HCT116 (cell line): ENCODE data around the gene ERI2. TPM values are rescaled to one million over a fixed set of nuclear protein-coding genes. Genes with fewer than 3 reads are reported as not detected.

Source experiments
- ATAC-seq: fragments of 200-7000 bp; cut with Tn5 transposase; 2 replicates; pipeline ENCODE4 v1.9.1; 2020; ENCODE audit warnings: mild to moderate bottlenecking, moderate library complexity
- BruUV-seq: library from RNA; stranded (reverse); fragments of 400-500 nt; replicated peaks from 2 replicates; lab custom pipeline; 2021; lab: Mats Ljungman, UMichigan
- CTCF ChIA-PET: fragments of 300-600 bp; sonication (Branson Sonifier 250); formaldehyde crosslinking; loops from one replicate; lab custom pipeline; 2021; ENCODE audit warnings: antibody characterized with exemption; lab: Charles Lee
- POLR2A ChIA-PET: fragments of 300-600, 350-600 bp; sonication (Branson Sonifier 250); formaldehyde crosslinking; loops from one replicate; lab custom pipeline; 2021; ENCODE audit warnings: antibody characterized with exemption; lab: Charles Lee
- RAD21 ChIA-PET, 2 experiments: fragments of 300-600 bp; sonication (Branson Sonifier 250); formaldehyde crosslinking; loops; one replicate each; lab custom pipeline; 2023; ENCODE audit warnings: low total read pairs in 2 of 2; ENCODE audit not compliant: uncharacterized antibody in 2 of 2, unreplicated experiment in 2 of 2, low non-redundant PET in 1 of 2; lab: Charles Lee
- DNase-seq: peaks from one replicate; pipeline ENCODE4 v3.0.0-alpha.2; 2010; ENCODE audit warnings: low read depth, low spot score
- H2AFZ ChIP-seq: fragments of 200-600 bp; shearing (Covaris generic), sonication (generic); 2 replicates; pipeline ENCODE4 v1.6.1; 2017; ENCODE audit warnings: low read depth, mixed run types, mixed read lengths, antibody characterized with exemption, low read length; ENCODE audit not compliant: poor library complexity, severe bottlenecking
- H3K27ac ChIP-seq: 2 replicates; pipeline ENCODE4 v1.5.1; 2012; ENCODE audit warnings: low read depth, low read length
- H3K27me3 ChIP-seq: fragments of 200-600 bp; sonication (generic); 2 replicates; pipeline ENCODE4 v1.6.1; 2016; ENCODE audit warnings: mixed run types, low read length, mixed read lengths; ENCODE audit not compliant: insufficient read depth
- H3K36me3 ChIP-seq, 2 experiments: fragments of 200-500 bp in 1 of 2; fragments of 200-600 bp in 1 of 2; sonication (Bioruptor generic) in 1 of 2; sonication (generic) in 1 of 2; 2 replicates each; pipeline versions ENCODE4 v1.5.1 to v1.6.1; 2014 to 2016; ENCODE audit warnings: low read length in 2 of 2, inconsistent platforms in 1 of 2, mixed read lengths in 1 of 2, mixed run types in 1 of 2; ENCODE audit not compliant: insufficient read depth in 2 of 2, control insufficient read depth in 1 of 2
- H3K4me1 ChIP-seq, 2 experiments: fragments of 200-600 bp in 1 of 2; sonication (generic) in 1 of 2; 2 replicates each; pipeline versions ENCODE4 v1.5.1 to v1.6.1; 2012 to 2017; ENCODE audit warnings: low read length in 2 of 2, inconsistent platforms in 1 of 2, mild to moderate bottlenecking in 1 of 2, mixed read lengths in 1 of 2, mixed run types in 1 of 2, moderate library complexity in 1 of 2; ENCODE audit not compliant: insufficient read depth in 2 of 2, control insufficient read depth in 1 of 2
- H3K4me2 ChIP-seq: fragments of 200-600 bp; sonication (generic); 2 replicates; pipeline ENCODE4 v1.6.1; 2017; ENCODE audit warnings: mixed run types, low read length, mixed read lengths
- H3K4me3 ChIP-seq, 2 experiments: fragments of 200-600 bp in 1 of 2; sonication (generic) in 1 of 2; replicated peaks in 1 of 2; 2 replicates each; pipeline ENCODE4 v1.5.1; 2011 to 2016; ENCODE audit warnings: low read length in 2 of 2, control low read depth in 1 of 2, low read depth in 1 of 2, mild to moderate bottlenecking in 1 of 2, mixed read lengths in 1 of 2, mixed run types in 1 of 2
- H3K79me2 ChIP-seq: fragments of 200-600 bp; sonication (generic); 2 replicates; pipeline ENCODE4 v1.6.1; 2017; ENCODE audit warnings: mild to moderate bottlenecking, mixed run types, low read length, moderate library complexity, mixed read lengths; ENCODE audit not compliant: insufficient read depth
- H3K9ac ChIP-seq: fragments of 200-600 bp; sonication (generic); 2 replicates; pipeline ENCODE4 v1.6.1; 2016; ENCODE audit warnings: low read length, mixed read lengths
- H3K9me2 ChIP-seq: fragments of 200-600 bp; sonication (generic), shearing (Covaris generic); 2 replicates; pipeline ENCODE4 v1.6.1; 2017; ENCODE audit warnings: mixed run types, mild to moderate bottlenecking, moderate library complexity; ENCODE audit not compliant: insufficient read depth
- H3K9me3 ChIP-seq, 2 experiments: fragments of 200-500 bp in 1 of 2; fragments of 200-600 bp in 1 of 2; sonication (Bioruptor generic) in 1 of 2; sonication (generic) in 1 of 2; 2 replicates each; pipeline ENCODE4 v1.6.1; 2014 to 2017; ENCODE audit warnings: low read length in 2 of 2, mixed read lengths in 2 of 2, inconsistent platforms in 1 of 2, low read depth in 1 of 2, mild to moderate bottlenecking in 1 of 2, mixed run types in 1 of 2, moderate library complexity in 1 of 2; ENCODE audit not compliant: control insufficient read depth in 1 of 2, insufficient read depth in 1 of 2
- H4K20me1 ChIP-seq: fragments of 200-600 bp; sonication (generic), shearing (Covaris generic); 2 replicates; pipeline ENCODE4 v1.6.1; 2017; ENCODE audit warnings: mixed run types, mild to moderate bottlenecking, moderate library complexity; ENCODE audit not compliant: insufficient read depth
- CBX3 ChIP-seq: IDR thresholded peaks from 2 replicates; pipeline ENCODE4 v1.6.1; 2012; ENCODE audit warnings: low read depth
- CEBPB ChIP-seq: IDR thresholded peaks from 2 replicates; pipeline ENCODE4 v1.6.1; 2012; ENCODE audit warnings: low read depth
- CTCF ChIP-seq, 3 experiments: fragments of 200-600 bp in 1 of 3; sonication (generic) in 1 of 3; IDR thresholded peaks in 2 of 3; conservative IDR thresholded peaks in 1 of 3; 2 replicates each; pipeline ENCODE4 v1.5.1; 2012 to 2017; ENCODE audit warnings: low read depth in 2 of 3, low read length in 2 of 3, antibody characterized with exemption in 1 of 3, borderline replicate concordance in 1 of 3, control low read depth in 1 of 3, mild to moderate bottlenecking in 1 of 3, mixed read lengths in 1 of 3, mixed run types in 1 of 3, moderate library complexity in 1 of 3; ENCODE audit not compliant: insufficient read depth in 1 of 3
- EGR1 ChIP-seq: IDR thresholded peaks from 2 replicates; pipeline ENCODE4 v1.6.1; 2012; ENCODE audit warnings: low read depth
- POLR2A ChIP-seq: IDR thresholded peaks from 2 replicates; pipeline ENCODE4 v1.7.0; 2011; ENCODE audit warnings: borderline replicate concordance; ENCODE audit not compliant: insufficient read depth, insufficient read length; ENCODE audit errors: extremely low read depth
- POLR2AphosphoS5 ChIP-seq: IDR thresholded peaks from 2 replicates; pipeline ENCODE4 v1.6.1; 2011; ENCODE audit warnings: mild to moderate bottlenecking, low read depth, low read length, moderate library complexity
- RAD21 ChIP-seq: IDR thresholded peaks from 2 replicates; pipeline ENCODE4 v1.6.1; 2012; ENCODE audit warnings: low read depth, mild to moderate bottlenecking
- SRF ChIP-seq: IDR thresholded peaks from 2 replicates; pipeline ENCODE4 v1.6.1; 2012; ENCODE audit warnings: low read depth
- TCF7L2 ChIP-seq: IDR thresholded peaks from 2 replicates; pipeline ENCODE4 v1.7.0; 2011; ENCODE audit warnings: borderline replicate concordance, inconsistent platforms; ENCODE audit not compliant: insufficient read depth, insufficient read length; ENCODE audit errors: extremely low read depth
- ZFX ChIP-seq: fragments of 450-650 bp; IDR thresholded peaks from 2 replicates; pipeline ENCODE4 v1.6.1; 2017
- intact Hi-C: fragments of 100-400 bp; cut with micrococcal nuclease; formaldehyde crosslinking; loops from 2 replicates; pipeline ENCODE4 v1.10.0; 2022
- total RNA-seq: library from RNA; stranded (reverse); gene quantifications from one replicate; pipeline ENCODE4 v1.2.1, GENCODE V29; 2021; ENCODE audit not compliant: unreplicated experiment

ERI2 gene
- total RNA-seq, 1 experiment from 2014 or later, result 42.1 TPM

GRCh38 chr16:20849589-20850390 lies 43.5 kb upstream of the ERI2 start:
- no TSS peak for BruUV-seq
- H3K9ac ChIP-seq, result no peak overlapping the region
- no peaks in the 10 kb centered on the region for H3K9me2 ChIP-seq
- H3K27ac ChIP-seq, result no peak overlapping the region
- ATAC-seq, result peak; percentile 68
- no peak overlapping the region for H2AFZ ChIP-seq
- H3K27me3 ChIP-seq, result no peaks in the 10 kb centered on the region
- no peak overlapping the region for H3K4me2 ChIP-seq
- no peaks in the 10 kb centered on the region for H4K20me1 ChIP-seq
- peak; percentile 40 for DNase-seq
- peaks cover 19 to 22% of the 10 kb centered on the region in 2 experiments for H3K4me1 ChIP-seq
- TF ChIP-seq EGR1 (no peak), POLR2AphosphoS5 (no peak), SRF (peak; percentile 27; the same call in 1 of the 2 replicates), RAD21 (peak; percentile 98), CBX3 (0 out of 2 replicates have a peak, but pooled peaks have one; percentile 20), CTCF (IDR thresholded peaks at IDR 0.05 in 2 of 3, conservative IDR thresholded peaks at IDR 0.05 in 1 of 3; ENCODE audit: borderline replicate concordance in 1 of 3, insufficient read depth in 1 of 3, low read depth in 2 of 3, low read length in 2 of 3) (peak; percentile 89 to 99 (median 97); a peak in 5 of 6 replicates), TCF7L2 (no peak), CEBPB (0 out of 2 replicates have a peak, but pooled peaks have one; percentile 34), ZFX (no peak), POLR2A (no peak)
- POLR2A ChIA-PET, result interaction anchor here (0.7 to 1.6 kb wide), 4 partner anchors 17 to 451 kb away, joined by 3 to 4 read pairs (median 4); no protein-coding TSS in a partner anchor
- RAD21 ChIA-PET, result interaction anchor here (0.6 to 1.7 kb wide), 4 partner anchors 89 to 339 kb away, joined by 3 to 11 read pairs (median 7); no protein-coding TSS in a partner anchor
- H3K79me2 ChIP-seq, result no peaks in the 10 kb centered on the region
- no peaks in the 10 kb centered on the region for H3K9me3 ChIP-seq
- intact Hi-C loops, result loop anchor here (1.0 to 5.0 kb wide), 7 partner anchors 53 to 1828 kb away; partner anchors contain the start of genes DCUN1D3, LDAF1 and LYRM1
- CTCF ChIA-PET, result interaction anchor here (0.6 to 3.2 kb wide), 17 partner anchors 16 to 1471 kb away, joined by 3 to 41 read pairs (median 5); partner anchors contain the start of genes ERI2 and REXO5
- H3K4me3 ChIP-seq, result no peak overlapping the region
- H3K36me3 ChIP-seq, result no peaks in the 10 kb centered on the region; a peak in 1 of 4 replicates
